OCI-M1 (cell line): Measurements from ENCODE around the gene BLM.

ENCODE experiments used
- DNase-seq: peaks from one replicate; lab custom pipeline; 2025; lab: John Stamatoyannopoulos, UW

BLM gene

DNA sequence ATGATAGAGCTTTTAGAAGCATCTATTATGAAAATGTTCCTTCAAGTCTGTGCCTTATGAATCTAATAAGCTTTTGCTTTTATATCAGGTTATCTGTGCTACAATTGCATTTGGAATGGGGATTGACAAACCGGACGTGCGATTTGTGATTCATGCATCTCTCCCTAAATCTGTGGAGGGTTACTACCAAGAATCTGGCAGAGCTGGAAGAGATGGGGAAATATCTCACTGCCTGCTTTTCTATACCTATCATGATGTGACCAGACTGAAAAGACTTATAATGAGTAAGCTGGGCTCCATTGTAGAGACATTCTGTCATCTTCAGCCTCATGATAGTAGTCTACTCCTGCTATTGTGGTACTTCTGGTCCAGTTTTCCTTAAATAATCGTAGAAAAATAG lies 73.4 kb downstream of the BLM start:
- DNase-seq: no peak

DNA sequence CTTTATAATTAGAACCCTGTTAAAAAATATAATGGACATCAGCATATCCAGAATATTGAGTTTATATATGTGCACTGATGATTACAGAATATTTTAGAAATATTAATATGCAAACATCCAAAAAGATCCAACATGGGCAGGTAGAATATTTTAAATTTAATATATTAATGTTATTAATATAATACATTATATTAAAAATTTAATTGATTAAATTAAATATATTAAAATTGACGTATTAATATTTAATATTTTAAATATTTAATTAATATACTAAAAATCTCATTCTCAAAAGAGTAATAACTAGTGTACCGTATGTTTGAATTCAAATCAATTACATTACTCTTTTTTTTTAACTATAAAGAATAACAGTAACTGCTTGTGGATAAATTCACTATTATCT lies 77.4 kb downstream of the BLM start:
- DNase-seq: no peak

DNA sequence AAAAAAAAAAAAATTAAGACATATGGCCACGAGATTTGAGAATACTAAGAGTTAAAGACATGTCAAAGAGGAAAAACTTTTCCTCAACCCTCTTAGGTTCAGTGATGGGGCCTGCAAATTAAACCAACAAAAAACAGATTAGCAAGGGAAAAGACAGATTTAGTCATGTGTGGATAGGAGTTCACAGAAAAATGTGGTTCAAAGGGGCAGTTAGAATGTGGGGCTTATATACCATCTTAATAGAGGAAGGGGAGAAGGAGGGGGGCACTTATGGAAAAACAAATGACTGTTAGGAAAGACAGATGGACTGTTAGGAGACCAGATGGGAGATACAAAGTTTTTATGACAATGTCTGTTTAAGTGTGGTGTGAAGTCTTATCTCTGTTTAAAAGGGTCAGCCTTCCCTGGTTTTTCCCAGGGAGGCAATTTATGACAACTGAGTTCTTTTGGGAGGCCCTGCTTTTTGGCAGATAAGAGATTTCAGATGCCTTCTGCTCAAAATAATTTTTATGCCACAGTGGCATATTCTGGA lies 82.6 kb downstream of the BLM start:
- peak; percentile 37 for DNase-seq

DNA sequence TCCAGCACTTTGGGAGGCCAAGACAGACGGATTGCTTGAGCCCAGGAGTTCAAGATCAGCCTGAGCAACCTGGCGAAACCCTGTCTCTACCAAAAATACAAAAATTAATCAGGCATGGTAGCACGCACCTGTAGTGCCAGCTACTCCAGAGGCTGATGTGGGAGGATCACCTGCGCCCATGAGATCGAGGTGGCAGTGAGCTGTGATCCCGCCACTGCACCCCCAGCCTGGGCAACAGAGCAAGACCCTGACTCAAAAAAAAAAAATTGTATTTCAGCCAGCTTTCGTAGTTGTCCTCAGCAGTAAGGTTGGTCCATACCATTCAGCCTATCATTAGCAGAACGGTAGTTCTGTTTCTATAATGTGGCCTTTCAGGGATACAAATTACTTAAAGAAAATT lies 84.7 kb downstream of the BLM start:
- no peak for DNase-seq

DNA sequence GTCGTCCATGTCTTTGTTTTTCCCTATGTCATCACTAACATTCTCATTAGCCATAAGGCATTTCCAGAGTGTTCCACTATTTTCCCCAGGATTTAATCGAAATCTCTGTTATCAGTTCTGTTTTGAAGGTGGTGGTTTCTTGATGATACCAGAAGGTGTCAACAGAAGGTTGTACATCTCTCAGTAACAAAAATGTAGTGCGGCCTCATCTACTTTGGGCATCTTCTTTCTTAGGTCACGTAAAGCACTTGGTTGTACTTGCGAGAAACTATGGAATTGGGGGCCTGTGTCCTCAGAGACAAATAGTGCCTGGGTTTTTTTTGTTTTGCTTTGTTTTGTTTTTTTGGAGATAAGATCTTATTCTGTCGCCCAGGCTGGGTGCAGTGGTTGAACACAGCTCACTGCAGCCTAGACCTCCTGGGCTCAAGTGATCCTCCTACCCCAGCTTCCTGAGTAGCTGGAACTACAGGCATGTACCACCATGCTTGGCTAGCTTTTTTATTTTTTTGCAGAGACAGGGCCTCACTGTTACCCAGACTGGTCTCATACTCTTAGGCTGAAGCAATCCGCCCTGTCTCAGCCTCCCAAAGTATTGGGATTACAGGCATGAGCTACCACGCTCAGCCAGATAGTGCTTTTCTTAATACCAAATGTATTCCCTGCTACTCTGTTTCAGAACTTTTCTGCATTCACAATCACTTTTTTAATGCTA lies 90.1 kb downstream of the BLM start:
- no peak for DNase-seq

DNA sequence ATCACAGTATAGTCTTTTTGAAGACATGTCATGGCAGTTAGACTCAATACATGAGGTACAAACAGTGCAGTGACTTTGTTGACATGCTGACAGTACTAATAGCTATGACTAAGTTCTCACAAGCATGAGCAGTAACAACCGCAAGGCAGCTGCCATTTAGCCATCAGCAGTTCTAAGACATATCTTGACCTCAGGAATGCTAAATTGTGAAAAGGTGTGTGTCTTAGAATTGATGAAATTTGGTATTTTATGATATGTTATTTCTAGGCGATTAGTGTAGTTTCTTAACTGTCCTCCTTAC lies 90.6 kb downstream of the BLM start:
- no peak for DNase-seq

DNA sequence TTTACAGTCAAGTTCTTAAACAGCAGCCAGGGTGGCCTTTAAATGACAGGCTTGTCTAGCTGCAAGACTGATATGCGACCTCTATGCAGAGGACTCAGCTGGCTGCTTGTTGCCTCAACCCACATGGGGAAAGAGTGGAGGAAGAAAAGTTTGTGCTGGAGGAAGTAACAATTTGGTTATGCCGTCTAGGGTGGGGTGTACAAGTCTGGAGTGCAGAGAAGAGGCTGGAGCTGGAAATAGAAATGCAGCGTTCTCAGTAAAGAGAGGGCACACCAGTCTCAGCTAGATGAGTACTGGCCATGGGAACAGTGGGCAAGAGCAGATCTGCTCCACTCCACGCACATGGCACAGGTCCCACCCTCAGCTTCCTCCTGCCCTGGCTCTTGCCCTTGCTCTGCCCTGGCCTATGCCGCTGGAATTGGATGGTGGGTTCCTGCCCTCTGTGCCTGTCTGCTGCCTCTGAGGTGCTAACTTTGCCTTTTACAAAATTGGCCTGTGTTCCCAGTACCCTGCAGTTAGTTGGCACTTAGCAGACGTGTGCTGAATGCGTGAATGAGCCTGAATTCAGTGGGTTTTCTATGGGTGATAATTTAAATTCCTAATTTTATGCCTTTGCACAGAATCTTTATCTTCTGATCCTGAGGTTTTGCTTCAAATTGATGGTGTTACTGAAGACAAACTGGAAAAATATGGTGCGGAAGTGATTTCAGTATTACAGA lies 91.5 kb downstream of the BLM start:
- DNase-seq: no peak

DNA sequence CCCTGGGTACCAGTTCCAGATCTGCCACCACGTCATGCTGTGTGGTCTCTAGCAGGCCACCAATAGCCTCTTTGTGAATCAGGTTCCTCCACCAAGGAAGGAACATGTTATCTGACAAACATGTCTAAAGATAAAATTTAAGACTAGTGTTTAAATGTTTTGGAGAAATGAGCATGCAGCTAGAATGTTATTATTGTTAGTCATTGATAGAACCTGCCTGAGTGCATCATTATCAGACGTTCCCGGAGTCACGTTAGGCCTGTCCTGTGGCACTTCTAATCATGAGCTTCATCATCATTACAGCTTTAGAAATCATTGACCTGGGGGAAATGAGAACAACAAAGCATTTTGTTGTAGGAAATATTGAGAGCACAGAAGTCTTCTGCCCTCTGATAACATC lies 92.4 kb downstream of the BLM start:
- no peak for DNase-seq

DNA sequence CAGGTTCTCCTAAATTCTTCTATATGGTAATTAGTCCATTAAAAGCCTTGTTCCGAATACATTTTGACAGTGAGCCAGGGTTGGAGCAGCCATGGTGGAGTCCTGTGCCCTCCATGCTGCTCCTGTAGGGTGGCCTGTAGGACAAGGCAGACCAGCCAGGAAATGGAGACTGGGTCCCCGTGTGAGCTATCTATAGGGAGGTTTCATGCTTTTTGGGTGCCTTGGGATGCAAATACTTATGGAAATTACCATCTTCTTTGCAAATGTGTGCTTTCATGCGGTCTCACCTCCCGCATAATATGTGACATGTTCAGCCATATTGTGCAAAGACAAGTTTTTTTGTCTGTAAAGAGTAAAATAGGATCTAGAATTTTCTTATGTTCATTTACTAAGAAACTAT lies 93.2 kb downstream of the BLM start:
- no peak for DNase-seq

DNA sequence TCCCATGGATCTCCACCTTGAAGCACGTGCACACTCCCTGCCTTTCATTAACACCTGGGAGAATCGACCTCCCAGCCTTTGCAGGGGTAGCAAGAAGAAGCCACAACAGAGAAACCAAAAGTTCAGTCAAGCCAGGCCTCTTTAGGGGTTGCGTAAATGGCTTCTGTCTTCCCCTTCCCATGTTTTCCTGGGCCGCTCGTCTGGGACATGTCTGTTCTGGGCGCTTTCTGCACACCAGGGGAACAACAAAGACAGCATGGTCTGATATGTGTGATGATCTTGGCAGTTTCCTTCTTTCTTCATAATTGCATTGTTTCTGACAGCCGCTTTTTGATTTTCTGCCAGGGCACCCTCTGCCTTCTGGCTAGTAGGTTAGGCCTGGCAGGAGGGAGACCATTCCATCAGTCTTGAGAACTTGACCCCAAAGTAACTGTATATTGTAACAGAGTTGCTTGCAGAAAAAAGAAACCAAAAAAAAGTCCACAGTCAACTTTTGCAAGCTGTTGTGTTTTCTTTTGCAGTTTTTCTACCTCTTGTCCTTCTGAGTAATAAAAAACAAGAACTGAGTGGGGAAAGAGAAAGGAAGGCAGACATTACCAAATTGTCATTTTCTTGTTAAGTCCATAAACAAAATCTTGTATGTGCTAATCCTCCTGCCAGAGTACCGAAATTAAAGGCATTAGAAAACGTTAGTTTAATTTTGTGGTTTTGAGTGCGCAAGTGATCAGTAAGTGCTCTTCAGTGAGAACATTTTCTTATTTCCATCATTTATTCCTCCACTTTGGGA lies 95.2 kb downstream of the BLM start:
- DNase-seq: no peak

DNA sequence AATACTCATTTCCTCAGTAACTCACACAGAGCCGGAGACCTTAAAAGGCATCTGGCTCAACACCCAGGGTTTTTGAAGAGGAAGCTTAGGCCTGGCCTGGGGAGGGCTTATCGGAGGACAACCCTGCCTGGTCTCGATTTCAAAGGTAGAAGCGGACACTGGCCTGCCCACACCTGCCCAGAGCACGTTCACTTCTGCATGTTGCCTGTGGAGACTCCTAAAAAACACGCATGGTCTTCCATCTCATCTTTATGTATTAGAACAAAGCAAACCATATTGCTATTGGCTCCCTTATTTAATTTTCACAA lies 95.8 kb downstream of the BLM start:
- DNase-seq: no peak

DNA sequence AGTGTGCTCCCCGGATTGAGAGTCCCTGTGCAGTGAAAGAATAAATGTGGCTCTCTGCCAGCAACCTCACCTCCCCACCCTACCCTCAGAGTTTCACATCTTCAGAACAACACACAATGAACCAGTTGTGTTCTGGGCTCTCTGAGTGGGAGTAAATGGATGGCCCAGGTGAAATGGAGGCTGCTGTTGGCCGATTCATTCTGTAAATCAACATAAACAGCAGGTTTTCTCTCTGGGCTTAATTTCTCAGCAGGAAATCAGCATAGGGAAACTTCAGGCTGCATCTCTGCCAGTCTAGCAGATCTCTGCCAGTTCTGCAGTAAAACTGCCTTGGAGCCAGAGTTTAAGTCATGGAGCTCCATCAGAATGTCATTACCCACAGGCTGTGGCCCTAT lies 96.6 kb downstream of the BLM start:
- no peak for DNase-seq

DNA sequence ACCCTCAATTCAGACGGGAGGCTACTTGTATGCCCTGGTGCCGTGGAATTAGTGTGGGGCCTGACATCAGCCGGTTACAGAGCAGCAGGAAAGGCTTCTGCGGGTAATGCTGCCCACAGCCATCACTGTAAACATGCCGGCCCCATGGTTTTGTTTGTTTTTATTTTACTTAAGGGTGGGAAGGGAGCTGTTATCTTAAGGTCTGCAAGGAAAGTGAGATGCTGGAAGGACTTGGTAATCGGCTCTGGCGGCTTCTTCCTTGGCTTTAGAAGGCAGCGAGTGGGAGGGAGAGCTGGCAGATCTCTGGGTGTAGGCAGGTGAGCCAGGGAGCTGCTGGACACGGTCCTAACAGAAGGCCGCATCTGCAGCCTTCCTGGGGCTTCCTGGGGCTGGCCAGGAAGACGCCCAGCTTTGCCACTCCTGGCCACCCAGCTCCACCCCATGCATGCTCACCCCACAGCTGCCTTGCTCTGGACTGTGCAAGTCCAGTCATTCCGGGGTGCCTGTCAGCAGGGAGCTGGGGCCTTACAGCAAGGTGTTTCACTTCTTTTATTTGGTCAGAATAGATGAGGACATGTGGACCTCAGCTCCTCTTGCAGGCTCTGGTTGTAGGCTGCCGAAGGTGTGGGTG lies 97.2 kb downstream of the BLM start:
- no peak for DNase-seq

DNA sequence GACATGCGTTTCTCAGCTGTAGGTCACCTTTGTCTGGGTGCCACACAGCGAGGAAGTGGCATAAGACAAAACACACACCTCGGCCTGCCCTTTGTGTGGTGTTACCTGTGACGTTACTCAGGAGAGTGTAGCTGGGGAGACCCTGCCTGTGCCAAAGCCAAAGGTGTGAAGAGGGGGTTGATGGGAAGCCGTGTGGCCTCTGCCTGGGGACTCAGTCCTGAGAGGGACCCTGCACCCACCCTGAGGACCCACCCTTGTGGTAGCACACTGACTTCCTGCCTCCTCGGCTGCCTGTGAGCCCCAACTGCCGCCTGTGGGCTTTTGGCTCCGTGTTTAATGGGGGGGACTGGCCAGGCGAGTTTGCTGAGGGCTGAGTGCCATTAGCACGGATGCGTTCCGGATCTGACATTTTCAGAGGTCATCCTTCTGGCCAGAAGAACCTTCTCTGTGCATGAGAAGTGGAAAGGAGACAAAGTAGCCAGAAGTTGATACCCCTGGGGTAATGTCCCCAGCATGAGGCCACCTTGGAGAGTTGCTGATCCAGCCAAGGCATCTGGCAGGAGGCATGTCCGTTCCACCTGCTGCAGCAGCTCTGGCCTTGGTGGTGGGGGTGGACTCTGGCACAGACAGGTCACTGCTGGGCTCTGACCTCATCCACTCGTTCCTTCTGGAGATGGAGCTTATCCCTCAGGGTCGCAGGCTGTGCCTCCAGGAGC lies 99.4 kb downstream of the BLM start:
- no peak for DNase-seq

DNA sequence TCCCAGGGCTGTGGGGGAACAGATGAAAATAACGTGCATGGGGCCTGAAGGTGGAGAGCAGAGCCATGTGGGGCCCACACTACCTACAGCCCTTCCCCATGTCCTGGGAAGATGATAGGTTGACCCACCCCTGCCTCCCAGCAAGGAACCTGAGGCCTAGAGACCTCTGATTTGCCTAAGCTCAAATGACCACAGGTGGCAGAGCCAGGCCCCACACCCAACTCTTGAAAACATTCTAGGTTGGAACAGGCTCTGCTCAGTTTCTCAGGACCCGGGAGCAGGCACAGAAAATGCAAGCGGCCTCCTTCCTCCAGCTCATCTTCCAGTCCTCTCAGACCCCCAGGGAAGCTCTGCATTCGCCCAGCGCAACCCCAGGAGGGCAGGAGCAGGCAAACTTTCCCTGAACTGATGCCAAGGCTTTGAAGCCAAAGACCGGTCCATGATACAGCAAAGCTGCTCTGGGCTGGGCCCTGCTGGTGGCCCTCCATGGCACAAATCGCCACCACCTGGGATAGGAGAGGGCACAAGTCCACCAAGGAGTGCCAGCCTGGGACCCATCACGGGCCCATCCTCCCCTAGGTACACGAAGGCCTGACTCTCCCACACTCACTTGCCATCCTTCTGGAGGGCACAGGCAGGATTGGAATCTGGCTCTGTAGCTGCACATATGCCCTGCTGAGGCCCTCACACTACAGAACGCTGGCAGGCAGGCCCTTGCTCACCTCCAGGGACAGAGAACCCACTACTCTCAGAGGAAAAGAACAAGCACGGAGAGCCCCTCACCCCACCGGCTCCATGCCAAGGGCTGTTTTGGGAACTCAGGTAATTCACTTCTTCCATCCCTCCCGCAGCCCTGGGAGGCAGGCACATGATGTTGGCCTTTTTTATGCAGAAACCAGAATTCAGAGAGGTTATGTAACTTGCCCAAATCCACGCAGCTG lies 100.2 kb downstream of the BLM start:
- no peak for DNase-seq

DNA sequence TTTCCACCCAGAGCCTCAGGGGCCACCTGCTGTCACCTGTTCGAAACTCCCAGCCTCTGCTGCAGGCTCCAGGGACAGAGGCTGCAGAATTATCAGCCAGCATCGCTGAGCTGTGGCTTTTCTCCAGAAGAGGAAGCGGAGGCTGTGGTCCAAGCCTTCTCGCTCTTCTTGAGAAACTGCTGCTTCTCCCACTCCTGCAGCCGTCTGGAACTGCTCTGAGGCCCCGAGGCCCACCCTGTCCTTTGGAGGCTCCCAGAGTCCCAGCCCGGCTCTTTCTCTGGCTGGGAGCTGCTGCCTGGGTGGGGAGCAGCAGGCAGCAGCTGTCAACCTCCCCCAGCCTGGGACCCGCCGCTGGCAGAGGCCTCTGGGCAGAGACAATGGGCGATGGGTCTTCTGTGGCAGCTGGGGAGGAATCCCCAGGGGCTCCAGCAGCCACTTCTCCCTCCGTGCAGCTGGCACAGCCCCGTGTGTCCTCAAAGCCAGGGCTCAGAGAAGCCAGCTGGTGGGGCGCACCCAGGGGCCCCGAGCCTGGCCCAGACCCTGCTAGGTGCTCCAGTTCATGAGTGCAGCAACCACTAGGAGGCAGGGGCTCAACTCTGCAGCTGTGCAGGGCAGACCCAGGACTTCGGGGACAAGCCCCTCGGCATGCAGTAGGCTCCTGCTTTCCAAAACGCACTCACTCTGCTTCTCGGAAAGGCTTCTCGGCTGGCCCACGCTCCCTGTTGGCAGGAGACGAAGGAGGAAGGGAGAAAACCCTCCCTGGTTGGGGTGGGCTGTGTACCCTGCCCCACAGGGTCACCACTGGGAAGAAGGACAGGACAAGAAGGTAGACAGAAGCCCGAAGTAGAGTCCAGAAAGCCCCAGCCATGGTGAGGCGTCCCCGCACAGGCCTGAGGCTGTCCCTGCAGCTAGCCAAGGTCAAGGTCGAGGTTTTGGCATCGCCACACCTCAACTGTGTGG lies 101.4 kb downstream of the BLM start:
- peak; percentile 85 for DNase-seq

DNA sequence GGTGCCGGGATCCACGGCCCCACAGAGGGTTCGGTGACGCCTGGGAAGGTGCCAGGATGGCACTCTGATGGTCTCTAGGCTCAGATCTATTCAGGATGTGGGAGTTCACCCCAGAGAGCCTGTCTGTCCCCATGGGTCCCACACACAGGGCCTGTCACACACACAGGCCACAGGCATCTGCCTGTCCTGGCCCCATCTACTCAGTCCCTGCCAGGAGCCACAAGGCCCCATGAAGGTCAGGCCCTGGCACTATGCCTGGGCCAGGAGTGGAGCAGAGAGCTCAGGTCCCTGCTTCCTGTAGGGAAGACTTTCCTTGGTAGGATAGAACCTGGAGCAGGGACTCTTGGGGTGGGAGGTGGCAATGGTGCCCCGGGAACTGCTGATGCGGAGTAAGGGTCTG lies 102.2 kb downstream of the BLM start:
- no peak for DNase-seq

DNA sequence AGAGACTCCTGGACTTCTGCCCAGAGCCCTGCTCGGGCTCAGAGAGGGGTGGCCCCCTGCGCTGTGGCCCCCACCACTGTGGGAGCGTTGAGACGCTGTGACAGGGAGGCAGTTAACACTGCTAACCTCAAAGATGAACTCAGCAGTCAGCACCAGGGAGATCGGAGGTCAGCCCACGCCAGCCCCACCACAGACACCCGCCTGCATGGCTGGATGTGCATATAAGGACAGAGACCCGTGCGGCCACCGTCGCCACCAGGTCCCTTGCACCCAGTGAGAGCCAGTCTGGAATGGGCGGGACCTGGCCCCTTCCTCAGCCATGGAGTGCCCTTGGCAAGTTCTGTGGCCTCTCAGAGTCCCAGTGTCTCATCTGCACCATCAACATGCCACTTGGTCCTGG lies 102.7 kb downstream of the BLM start:
- DNase-seq: peak; percentile 20

DNA sequence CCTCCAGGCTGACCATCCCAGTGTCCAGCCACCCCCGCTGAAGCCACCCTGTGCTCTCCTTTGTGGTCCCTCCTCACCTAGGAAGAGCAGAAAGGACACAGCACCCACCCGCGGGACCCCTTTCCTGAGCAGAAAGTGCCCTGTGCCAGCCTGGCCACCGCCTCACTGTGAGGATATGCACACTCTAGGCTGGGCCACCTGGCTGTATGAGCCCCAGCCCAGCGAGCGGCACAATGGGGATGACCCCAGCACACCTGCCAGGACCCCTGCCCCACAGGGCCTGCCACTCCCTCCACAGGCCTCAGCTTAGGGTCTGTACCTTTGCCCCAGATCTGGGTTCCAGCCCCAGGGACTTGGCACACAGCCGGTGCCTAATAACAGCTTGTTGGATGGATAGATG lies 103.3 kb downstream of the BLM start:
- DNase-seq: no peak
